ENCODE results near the gene TBXAS1.

Gene TBXAS1

GRCh38 chr7:139953229-139953628, 124.2 kb downstream of the TBXAS1 start:
- DNase-seq, result no peak

DNA sequence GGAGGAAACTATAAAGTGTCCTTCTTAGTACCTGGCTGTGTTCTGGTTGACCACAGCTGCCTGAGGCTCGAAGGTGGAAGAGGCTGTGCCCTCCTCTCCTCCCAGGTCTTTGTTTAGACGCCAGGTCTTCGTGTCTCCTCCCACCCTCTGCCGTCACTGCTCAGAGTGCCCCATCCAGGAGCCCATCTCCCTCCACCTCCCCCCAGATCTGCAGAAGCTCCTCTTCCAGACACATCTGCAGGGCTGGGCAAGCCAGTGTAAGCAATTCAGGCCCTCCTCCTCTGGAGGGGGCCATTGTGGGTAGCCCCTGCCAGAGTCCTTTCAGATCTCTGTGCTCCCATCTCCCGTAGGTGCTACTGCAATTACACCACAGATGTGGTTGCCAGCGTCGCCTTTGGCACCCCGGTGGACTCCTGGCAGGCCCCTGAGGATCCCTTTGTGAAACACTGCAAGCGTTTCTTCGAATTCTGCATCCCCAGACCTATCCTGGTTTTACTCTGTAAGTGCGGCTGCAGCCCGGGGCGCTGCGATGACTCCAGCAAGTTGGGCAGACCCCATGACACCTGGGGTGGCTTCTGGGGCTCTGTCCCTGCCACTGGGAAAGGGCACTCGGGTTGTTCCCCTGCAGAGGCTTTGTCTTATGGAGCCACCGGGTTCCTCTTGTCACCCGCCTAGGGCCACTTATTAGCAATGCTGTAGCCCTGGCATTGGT, 126.2 kb downstream of the TBXAS1 start:
- DNase-seq, result no peak

DNA sequence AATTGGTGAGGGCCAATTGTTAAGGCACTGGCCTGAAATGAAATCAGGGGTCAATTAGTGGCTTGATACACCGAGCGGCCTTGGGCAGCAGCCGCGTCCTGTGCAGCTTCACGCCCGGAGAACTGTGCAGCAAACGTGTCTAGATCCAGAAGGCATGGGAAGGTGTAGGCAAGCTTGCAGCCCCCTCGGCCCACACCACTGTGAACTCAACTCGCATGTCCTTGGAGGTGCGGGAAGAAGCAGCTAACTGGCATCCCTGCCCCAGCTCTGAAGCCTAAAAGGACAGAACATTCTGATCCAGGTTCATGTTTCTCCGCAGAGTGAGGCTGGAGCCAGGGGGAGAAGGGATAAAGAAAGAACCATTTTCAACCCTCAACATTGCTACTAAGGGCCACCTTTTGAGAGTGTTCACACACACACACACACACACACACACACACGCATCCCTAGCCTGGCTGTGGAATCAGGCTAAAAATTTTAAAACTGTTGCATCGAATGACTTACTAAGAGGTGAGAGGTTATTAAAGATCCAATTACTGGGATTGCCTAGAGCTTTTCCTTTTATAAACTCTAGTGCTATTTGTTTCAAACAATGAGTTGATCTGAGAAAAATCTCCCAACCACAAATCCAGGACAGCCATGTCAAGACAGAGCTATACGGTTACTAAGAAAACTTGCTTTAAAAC, 129.7 kb downstream of the TBXAS1 start:
- DNase-seq, result no peak

GRCh38 chr7:139959285-139959628, 130.2 kb downstream of the TBXAS1 start:
- no peak for DNase-seq

DNA sequence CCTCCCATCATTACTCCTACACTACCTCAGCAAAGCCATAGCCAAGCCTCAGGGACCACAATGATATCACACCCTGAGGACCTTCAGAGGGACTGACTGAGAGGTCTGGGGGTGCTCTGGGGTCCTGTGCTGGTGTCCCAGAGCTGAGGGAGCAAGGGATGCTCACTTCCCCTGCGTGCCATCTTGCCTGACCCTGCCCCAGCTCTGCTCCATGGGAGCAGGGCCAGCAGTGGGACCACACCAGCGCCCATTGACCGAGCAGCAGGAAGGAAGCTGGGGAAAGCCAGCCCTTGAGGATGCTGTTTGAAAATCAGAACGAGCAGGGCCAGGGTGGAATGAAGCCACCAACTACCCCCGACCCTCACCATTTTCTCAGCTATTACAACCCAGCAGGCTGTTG, 130.7 kb downstream of the TBXAS1 start:
- no peak for DNase-seq

DNA sequence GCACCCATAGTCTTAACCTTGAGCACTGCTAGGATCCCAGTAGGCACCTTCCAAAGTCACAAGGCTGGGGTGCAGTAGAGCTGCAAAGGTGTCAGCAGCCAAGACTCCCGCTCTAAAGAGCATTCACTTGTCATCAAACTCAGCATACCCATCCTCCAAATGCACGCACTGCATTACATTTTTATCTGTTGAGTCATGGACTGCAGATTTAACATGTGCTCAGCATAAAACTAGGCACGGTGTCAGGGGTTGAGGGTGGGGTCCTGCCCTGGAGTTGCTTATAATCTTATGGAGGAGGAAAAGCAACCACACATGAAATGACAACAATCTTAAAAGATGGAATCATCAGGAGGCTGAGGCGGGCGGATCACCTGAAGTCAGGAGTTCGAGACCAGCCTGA, 131.1 kb downstream of the TBXAS1 start:
- no peak for DNase-seq

DNA sequence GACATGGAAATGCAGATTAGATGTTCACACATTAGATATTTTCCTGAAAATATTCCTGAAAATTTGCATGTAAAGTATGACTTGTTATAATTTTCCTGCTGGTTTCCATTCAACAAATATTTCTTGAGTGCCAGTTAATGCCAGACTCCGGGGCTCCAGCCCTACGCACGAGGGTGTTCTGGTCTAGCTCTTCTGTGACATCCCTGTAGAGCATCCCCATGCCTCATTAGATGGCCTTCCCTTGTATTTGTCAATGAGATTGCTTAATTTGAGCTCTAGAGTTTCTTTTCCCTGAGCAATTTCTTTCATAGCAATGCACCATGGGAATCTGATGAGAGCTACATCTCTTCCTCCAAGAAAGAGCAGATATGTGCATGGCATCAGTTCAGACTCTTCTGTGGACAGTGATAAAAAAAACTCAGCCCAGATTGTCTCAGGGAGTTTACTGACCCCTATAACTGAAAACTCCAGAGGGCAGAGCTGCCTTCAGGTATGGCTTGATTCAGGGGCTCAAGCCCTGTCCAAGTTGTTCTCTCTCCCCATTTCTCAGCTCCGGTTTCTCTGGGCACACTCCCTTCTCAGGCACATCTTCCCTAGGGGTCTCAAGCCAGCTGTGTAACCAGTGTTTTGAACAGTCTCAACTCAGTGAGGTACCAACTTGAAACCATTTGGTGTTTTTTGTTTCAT, 137.0 kb downstream of the TBXAS1 start:
- DNase-seq, result no peak

- no peak for DNase-seq
Measured at GRCh38 chr7:139966949-139967348, 137.9 kb downstream of the TBXAS1 start.

DNA sequence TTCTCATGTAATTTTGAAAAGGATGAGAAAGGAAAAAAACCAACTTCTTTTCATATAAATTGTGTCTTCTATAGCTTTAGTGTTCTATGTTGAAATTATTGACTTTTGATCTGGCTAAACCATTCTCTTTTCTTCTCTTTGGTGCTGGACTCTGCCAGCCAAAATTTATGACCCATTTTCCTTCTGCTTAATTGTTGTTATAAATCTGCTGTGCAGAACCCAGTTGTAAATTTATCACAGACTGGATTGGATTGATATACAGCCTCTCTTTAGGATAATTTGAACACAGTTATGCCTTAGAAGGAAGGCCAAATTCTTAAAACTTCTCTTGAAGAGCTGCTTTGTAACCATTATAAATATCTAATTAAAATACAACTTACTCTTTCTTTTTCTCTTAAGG, 139.9 kb downstream of the TBXAS1 start:
- DNase-seq, result no peak

- DNase-seq, result no peak
Measured at GRCh38 chr7:139972029-139972428, 143.0 kb downstream of the TBXAS1 start.

DNA sequence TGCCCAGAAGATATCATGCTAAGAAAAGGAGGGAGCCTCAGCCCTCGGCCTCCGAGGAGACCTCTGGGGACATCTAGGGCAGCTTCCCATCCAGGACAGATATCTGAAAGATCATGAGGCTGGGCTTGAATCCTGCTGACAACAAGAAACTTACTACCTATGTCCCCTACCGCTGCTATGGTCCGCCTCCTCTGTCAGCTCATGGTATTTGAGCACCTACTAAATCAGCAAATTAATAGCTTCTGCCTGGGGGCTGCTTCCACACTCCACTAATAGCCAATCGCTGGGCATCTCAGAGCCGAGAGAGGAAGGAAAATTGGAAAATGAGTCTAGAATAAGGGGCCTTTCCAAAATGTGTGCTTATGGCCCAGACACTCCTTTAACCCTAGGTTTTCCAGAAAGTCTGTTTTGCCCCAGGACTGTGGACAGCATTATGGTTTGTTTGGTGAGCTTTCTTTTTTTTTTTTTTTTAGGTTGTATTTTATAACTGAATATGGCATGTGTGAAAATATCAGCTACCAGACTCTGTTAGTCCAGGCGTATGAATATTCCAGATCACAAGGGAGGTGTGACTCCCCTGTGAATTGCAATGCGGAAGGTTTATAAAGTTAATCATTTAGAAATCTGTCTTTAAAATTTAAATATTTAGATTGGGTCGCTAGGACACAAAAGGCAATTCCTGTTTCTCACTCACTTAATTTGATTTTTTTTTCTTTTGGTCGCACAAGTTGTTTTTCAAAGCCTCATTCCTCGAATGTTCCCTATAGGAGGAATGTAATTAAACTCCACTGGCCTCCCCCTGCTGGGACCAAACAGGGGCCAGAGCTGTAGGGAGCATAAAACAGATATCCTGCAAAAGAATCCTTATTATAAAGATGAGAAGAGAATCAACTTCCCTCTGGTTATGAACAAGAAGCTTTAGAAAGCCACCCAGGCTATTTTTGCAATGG, 144.3 kb downstream of the TBXAS1 start:
- no peak for DNase-seq

- DNase-seq, result no peak
Measured at GRCh38 chr7:139974179-139974811, 145.2 kb downstream of the TBXAS1 start.

- DNase-seq, result no peak
Measured at GRCh38 chr7:139976055-139976837, 147.2 kb downstream of the TBXAS1 start.

- no peak for DNase-seq
Measured at GRCh38 chr7:139976838-139977656, 148.0 kb downstream of the TBXAS1 start.

GRCh38 chr7:139981511-139981895, 152.4 kb downstream of the TBXAS1 start:
- DNase-seq, result no peak

- no peak for DNase-seq
Measured at GRCh38 chr7:139982927-139983920, 154.2 kb downstream of the TBXAS1 start.

DNA sequence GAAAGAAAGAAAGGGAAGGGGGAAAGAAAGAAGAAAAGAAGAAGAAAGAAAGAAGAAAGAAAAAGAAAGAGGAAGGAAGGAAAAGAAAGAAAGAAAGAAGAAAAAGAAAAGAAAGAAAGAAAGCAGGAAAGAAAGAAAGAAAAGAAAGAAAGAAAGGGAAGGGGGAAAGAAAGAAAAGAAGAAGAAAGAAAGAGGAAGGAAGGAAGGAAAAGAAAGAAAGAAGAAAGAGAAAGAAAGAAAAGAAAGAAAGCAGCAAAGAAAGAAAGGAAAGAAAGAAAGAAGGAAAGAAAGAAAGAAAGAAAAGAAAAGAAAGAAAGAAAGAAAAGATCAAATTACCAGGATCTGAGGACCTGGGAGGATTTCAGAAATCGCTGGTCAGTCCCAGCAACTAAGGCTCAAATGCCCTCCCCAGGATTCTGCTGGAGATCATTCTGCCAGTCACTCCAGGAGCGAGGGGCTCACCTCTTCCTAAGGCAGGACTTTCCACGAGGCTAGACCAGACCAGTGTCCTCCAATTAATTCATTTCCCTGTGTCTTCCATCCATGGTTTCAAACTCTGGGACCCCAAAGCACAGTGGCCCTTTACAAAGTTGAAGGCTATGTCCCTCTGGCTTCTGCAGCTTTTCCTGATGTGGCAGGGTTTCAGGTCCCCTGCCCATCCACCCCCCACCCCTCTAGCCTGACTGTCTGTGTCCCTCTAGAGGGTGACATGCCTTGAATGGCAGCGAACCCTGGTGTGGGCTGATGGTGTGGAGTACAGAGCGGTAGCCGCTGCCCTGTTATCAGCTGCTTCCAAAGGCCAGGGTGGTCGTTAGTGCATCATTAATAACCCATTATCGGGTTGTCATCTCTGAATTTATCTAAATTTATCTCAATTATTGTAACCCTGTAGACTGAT, 155.8 kb downstream of the TBXAS1 start:
- no peak for DNase-seq

GRCh38 chr7:139985811-139986210, 156.7 kb downstream of the TBXAS1 start:
- DNase-seq, result no peak

Measured in stimulated activated CD4-positive, alpha-beta T cell treated with anti-CD3 and anti-CD28 coated beads, Interleukin-12 subunit alpha, Interleukin-12 subunit beta, amount 100 ng/mL, for 4 hours (primary cell).